Endothelial cell of umbilical vein (primary cell): ENCODE data around the gene NBPF6.

Source experiments
- CTCF ChIP-seq, 2 donors: IDR thresholded peaks; 1 replicate in 1 of 2; 2 replicates in 1 of 2; pipeline ENCODE4 v1.5.1; 2011; ENCODE audit warnings: low read length in 2 of 2, mild to moderate bottlenecking in 2 of 2, moderate library complexity in 2 of 2, control low read depth in 1 of 2, inconsistent platforms in 1 of 2, low read depth in 1 of 2; ENCODE audit not compliant: insufficient read depth in 1 of 2; ENCODE audit errors: extremely low read depth in 1 of 2
- GATA2 ChIP-seq: IDR thresholded peaks from 2 replicates; pipeline ENCODE4 v1.7.0; 2011; ENCODE audit warnings: low read depth, mild to moderate bottlenecking, moderate library complexity, mixed read lengths, low read length; ENCODE audit not compliant: insufficient read length, insufficient read depth
- MYC ChIP-seq: IDR thresholded peaks from one replicate; pipeline ENCODE4 v1.6.1; 2011; ENCODE audit warnings: mild to moderate bottlenecking, low read depth, low read length
- POLR2A ChIP-seq: IDR thresholded peaks from 2 replicates; pipeline ENCODE4 v1.6.1; 2012; ENCODE audit warnings: low read depth, mild to moderate bottlenecking, control low read depth, low read length
- POLR2AphosphoS5 ChIP-seq: IDR thresholded peaks from 2 replicates; pipeline ENCODE4 v1.6.1; 2012; ENCODE audit warnings: low read depth, mild to moderate bottlenecking, control low read depth, low read length, moderate library complexity; ENCODE audit not compliant: insufficient read depth
- TF ChIP-seq, protein P1 (sequence below): IDR thresholded peaks from 2 replicates; pipeline ENCODE4 v1.6.1; 2011; ENCODE audit not compliant: insufficient read depth, insufficient read length

- TF ChIP-seq CTCF (IDR thresholded peaks at IDR 0.05; ENCODE audit: extremely low read depth in 1 of 2, insufficient read depth in 1 of 2, low read depth in 1 of 2, low read length in 2 of 2), result no peak
- TF ChIP-seq POLR2AphosphoS5, result no peak
- TF ChIP-seq GATA2, result no peak
- TF ChIP-seq, protein P1, sequence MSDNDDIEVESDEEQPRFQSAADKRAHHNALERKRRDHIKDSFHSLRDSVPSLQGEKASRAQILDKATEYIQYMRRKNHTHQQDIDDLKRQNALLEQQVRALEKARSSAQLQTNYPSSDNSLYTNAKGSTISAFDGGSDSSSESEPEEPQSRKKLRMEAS, result no peak
- no peak for TF ChIP-seq MYC
- no peak for TF ChIP-seq POLR2A
Measured at GRCh38 chr1:108513044-108513415, 62.9 kb downstream of the NBPF6 start.
